Stimulated activated CD8-positive, alpha-beta memory T cell treated with anti-CD3 and anti-CD28 coated beads, Interleukin-4, amount 100 ng/mL, for 48 hours (primary cell): ENCODE data around the gene ANKRD34A.
"Not testable (repeated sequence)": the region's sequence is repeated elsewhere in the genome, so short reads cannot be mapped to it uniquely, and the experiment has no call there.

Source experiments
- DNase-seq: peaks from one replicate; pipeline ENCODE4 v3.0.0-alpha.2; 2020

Gene ANKRD34A

DNA sequence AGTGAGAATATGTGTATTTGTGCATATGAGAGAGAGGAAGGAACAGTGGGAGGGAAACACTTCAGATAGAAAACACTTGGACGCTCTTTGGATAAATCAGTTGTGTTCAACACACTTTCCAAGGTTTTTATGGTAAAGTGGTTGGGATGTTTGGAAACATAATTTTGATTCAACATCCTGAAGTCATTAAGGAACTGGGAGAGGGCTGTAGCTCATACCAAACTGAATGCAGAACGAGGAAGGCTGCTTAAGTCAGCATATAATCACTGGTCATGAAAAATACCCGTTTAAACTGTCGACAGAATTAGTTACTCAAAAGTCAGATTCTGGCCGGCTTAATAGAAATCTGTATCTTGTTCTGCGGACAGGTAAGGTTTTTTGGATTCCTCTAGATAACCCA, 21.5 kb downstream of the ANKRD34A start:
- DNase-seq, result no peak

- no peak for DNase-seq
These were observed 22.0 kb downstream of the ANKRD34A start for GRCh38 chr1:145942405-145942804.

DNA sequence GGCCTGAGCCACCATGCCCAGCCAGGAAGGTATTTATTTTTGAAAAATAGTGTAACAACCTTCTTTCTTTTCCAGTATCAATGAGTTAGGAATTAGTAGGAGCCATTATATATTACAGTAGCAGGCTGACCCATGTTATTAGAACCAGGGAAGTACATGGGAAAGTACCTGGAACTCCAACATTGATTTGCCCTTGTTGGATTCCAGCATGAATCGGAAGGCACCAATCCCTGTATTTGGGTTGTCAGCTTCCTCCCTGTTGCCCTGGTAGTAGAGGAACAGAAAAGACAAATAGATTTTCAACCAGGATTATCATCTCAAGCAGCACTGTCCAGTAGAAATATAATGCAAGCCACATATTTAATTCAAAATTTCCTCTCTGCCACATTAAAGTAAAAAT, 26.9 kb downstream of the ANKRD34A start:
- no peak for DNase-seq

- no peak for DNase-seq
These were observed 28.1 kb downstream of the ANKRD34A start for GRCh38 chr1:145936247-145936646.

GRCh38 chr1:145935708-145936107, 28.7 kb downstream of the ANKRD34A start:
- DNase-seq, result no peak

DNA sequence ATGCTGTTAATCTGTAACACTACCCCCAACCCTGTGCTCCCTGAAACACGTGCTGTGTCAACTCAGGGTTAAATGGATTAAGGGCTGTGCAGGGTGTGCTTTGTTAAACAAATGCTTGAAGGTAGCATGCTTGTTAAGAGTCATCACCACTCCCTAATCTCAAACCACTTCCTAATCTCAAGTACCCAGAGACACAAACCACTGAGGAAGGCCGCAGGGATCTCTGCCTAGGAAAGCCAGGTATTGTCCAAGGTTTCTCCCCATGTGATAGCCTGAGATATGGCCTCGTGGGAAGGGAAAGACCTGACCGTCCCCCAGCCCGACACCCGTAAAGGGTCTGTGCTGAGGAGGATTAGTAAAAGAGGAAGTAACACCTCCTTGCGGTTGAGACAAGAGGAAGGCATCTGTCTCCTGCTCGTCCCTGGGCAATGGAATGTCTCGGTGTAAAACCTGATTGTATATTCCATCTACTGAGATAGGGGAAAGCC, 31.8 kb downstream of the ANKRD34A start:
- DNase-seq, result not testable (repeated sequence)

- peak; percentile 36 for DNase-seq
These were observed 36.3 kb downstream of the ANKRD34A start for GRCh38 chr1:145927916-145928643.

GRCh38 chr1:145927063-145927886, 37.1 kb downstream of the ANKRD34A start, which contains the start of gene RBM8A:
RBM8A (minus strand) TSS chr1:145927484; CDS start chr1:145927426, 58 bp downstream.
- DNase-seq, result peak; percentile 92

DNA sequence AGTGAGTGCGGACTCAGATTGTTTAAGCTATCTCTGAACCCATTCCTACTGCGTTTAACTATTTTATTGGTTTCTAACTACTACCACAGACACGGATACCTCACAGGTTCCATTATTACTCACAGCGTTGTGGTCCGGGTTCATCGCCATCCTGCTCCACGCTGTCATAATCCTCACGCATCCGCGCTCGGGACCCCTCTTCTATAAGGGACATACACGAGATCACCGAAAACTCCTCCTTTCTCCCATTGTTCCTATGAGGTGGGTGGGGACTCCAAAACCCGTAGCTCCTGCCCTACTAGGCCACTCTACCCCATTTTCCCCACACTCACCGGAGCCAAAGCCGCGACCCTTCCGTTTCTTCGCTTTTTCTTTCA, 37.7 kb downstream of the ANKRD34A start:
- DNase-seq, result peak; percentile 71

DNA sequence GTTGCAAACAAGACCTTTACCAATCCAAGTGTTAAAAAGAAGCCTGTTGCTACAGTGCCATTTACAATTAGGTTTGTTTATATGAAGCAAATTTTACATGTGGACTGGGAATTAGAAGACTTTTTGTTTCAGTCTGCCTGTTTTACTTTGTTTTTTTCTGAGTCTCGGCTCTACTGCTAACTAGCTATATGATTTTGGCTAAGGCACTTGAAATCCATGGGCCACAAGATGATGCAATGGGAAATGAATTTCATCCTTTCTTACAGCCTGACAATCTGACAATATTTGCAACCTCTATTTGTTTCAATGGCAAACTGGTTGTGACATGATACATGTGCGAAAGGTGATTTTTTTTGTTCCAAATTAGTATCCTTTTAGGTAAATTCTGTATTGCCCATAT, 42.1 kb downstream of the ANKRD34A start:
- DNase-seq, result no peak

GRCh38 chr1:145920297-145920696, 44.1 kb downstream of the ANKRD34A start:
- DNase-seq, result not testable (repeated sequence)

GRCh38 chr1:145918992-145919939, 45.1 kb downstream of the ANKRD34A start:
- DNase-seq, result peak; percentile 46

- DNase-seq, result peak; percentile 94
These were observed 46.0 kb downstream of the ANKRD34A start, which contains the start of gene PEX11B for GRCh38 chr1:145918144-145918991. PEX11B (minus strand) TSS chr1:145918717; CDS start chr1:145918688, 29 bp downstream.

- DNase-seq, result no peak
These were observed 46.8 kb downstream of the ANKRD34A start for GRCh38 chr1:145917595-145917994.

DNA sequence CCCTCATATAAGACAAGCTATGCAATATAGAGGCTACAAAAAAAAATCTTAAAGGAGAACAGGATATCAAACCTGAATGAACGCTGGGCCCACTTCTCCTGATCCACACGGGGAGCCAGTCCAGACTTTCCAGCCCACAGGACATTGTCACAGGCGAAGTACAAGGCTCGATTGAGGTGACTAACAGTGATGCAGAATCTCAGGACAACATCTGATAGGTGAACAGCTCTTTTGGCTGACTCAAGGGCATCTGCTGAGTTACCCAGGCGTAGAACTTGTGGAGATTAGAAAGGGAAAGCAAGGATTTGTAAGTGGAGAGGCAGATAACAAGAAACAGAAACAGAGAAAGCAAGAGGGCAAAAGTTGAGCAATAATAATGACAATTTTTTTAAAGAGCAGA, 47.6 kb downstream of the ANKRD34A start:
- DNase-seq, result no peak

- DNase-seq, result no peak
These were observed 52.2 kb downstream of the ANKRD34A start for GRCh38 chr1:145912128-145912641.
